Measurements from ENCODE around the gene HSF2. TPM values are rescaled to one million over a fixed set of nuclear protein-coding genes. Genes with fewer than 3 reads are reported as not detected.

The HSF2 gene
- total and polyA plus RNA-seq, 2 experiments from 2014 or later, result 10.0 to 18.1 TPM

- no peak for TF ChIP-seq CTCF (conservative IDR thresholded peaks at IDR 0.05; ENCODE audit: low read depth in 2 of 2)
- no peak for TF ChIP-seq CREB1 (CRISPR knock-in tag; IDR thresholded peaks at IDR 0.05; ENCODE audit: low read depth)
- no peak for TF ChIP-seq ZNF114 (CRISPR knock-in tag; IDR thresholded peaks at IDR 0.05)
- no peak for TF ChIP-seq NANOG (IDR thresholded peaks at IDR 0.05; ENCODE audit: borderline replicate concordance)
These were observed 13.4 kb upstream of the HSF2 start (continued) for GRCh38 chr6:122385857-122386612.

- H3K27ac ChIP-seq (ENCODE audit: low read depth), result no peak overlapping the region
- Mint-ChIP-seq H3K27me3 (ENCODE audit: insufficient read depth, low read depth, poor library complexity) (peaks cover 60% of the 10 kb centered on the region), H3K9me3 (no peaks in the 10 kb centered on the region; the same call in 2 of the 3 replicates), H3K27ac (no peak overlapping the region), H3K4me1 (peaks cover 2% of the 10 kb centered on the region; the same call in 2 of the 3 replicates), H3K36me3 (ENCODE audit: low read depth) (no peaks in the 10 kb centered on the region), H3K4me3 (no peak overlapping the region)
- no peak for TF ChIP-seq CREB1 (CRISPR knock-in tag; IDR thresholded peaks at IDR 0.05; ENCODE audit: low read depth)
- no peak for TF ChIP-seq ZNF462 (CRISPR knock-in tag; IDR thresholded peaks at IDR 0.05)
- TF ChIP-seq ETS1 (IDR thresholded peaks at IDR 0.05), result no peak
- TF ChIP-seq REST (IDR thresholded peaks at IDR 0.05; ENCODE audit: unreplicated experiment), result no peak
- TF ChIP-seq POLR2AphosphoS5 (IDR thresholded peaks at IDR 0.05; ENCODE audit: low read depth), result no peak
- no peak for TF ChIP-seq EZH2phosphoT487 (IDR thresholded peaks at IDR 0.05; ENCODE audit: unreplicated experiment)
- no peaks in the 10 kb centered on the region for H3K79me2 ChIP-seq (replicated peaks; ENCODE audit: insufficient read depth)
- H3K4me3 ChIP-seq, result no peak overlapping the region
- no peak for ATAC-seq
- H3K27me3 ChIP-seq (ENCODE audit: insufficient read depth), result peaks cover 100% of the 10 kb centered on the region
- no peak overlapping the region for H3K4me2 ChIP-seq
- peaks cover 8% of the 10 kb centered on the region; the same call in 1 of the 2 replicates for H3K4me1 ChIP-seq (ENCODE audit: insufficient read depth)
- H3K9me2 ChIP-seq (ENCODE audit: insufficient read depth), result no peaks in the 10 kb centered on the region
- peaks cover 22% of the 10 kb centered on the region for H4K20me1 ChIP-seq (replicated peaks; ENCODE audit: insufficient read depth)
- no peak for DNase-seq (ENCODE audit: low spot score)
- no peaks in the 10 kb centered on the region for H3K36me3 ChIP-seq (ENCODE audit: insufficient read depth)
- H3F3A ChIP-seq (replicated peaks; ENCODE audit: low read depth), result 0 out of 2 replicates have a peak, but pooled peaks cover 4% of the 10 kb centered on the region
- no peak overlapping the region for H2AFZ ChIP-seq
These were observed 10.5 kb upstream of the HSF2 start for GRCh38 chr6:122388945-122389344.
